ENCODE measurements around the gene ERP27.

- TF ChIP-seq POLR2A (IDR thresholded peaks at IDR 0.05) (no peak), CTCF (IDR thresholded peaks at IDR 0.05) (no peak)
Observed at GRCh38 chr12:14931359-14931758, 7.0 kb downstream of the ERP27 start.

Data from body of pancreas (tissue), 4 donors.